ENCODE measurements around the gene MAFG.

The MAFG gene

GRCh38 chr17:81890447-81891302 is 36.9 kb downstream of the MAFG start:
- ATAC-seq: no peak

GRCh38 chr17:81889602-81890001 is 37.9 kb downstream of the MAFG start:
- no peak for ATAC-seq
- TF ChIP-seq OSR1 (CRISPR knock-in tag; IDR thresholded peaks at IDR 0.05) (no peak), BACH2 (CRISPR knock-in tag; IDR thresholded peaks at IDR 0.05; ENCODE audit: borderline replicate concordance) (no peak), ISL1 (CRISPR knock-in tag; IDR thresholded peaks at IDR 0.05) (no peak), PPARA (CRISPR knock-in tag; IDR thresholded peaks at IDR 0.05; ENCODE audit: borderline replicate concordance) (no peak)
- TF ChIP-seq, protein P1, sequence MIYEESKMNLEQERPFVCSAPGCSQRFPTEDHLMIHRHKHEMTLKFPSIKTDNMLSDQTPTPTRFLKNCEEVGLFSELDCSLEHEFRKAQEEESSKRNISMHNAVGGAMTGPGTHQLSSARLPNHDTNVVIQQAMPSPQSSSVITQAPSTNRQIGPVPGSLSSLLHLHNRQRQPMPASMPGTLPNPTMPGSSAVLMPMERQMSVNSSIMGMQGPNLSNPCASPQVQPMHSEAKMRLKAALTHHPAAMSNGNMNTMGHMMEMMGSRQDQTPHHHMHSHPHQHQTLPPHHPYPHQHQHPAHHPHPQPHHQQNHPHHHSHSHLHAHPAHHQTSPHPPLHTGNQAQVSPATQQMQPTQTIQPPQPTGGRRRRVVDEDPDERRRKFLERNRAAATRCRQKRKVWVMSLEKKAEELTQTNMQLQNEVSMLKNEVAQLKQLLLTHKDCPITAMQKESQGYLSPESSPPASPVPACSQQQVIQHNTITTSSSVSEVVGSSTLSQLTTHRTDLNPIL (CRISPR knock-in tag; IDR thresholded peaks at IDR 0.05; ENCODE audit: low read depth): no peak

More at GRCh38 chr17:81890447-81891302, 36.9 kb downstream of the MAFG start:
- TF ChIP-seq TOX (CRISPR knock-in tag; IDR thresholded peaks at IDR 0.05; ENCODE audit: borderline replicate concordance) (no peak), ZNF8 (CRISPR knock-in tag; IDR thresholded peaks at IDR 0.05) (no peak), ZFP30 (CRISPR knock-in tag; IDR thresholded peaks at IDR 0.05) (no peak), ZFP3 (CRISPR knock-in tag; IDR thresholded peaks at IDR 0.05) (no peak), PATZ1 (CRISPR knock-in tag; IDR thresholded peaks at IDR 0.05; ENCODE audit: borderline replicate concordance) (no peak)

- ATAC-seq: no peak
- no peak for TF ChIP-seq TOX (CRISPR knock-in tag; IDR thresholded peaks at IDR 0.05; ENCODE audit: borderline replicate concordance)
- no peak for TF ChIP-seq PPARA (CRISPR knock-in tag; IDR thresholded peaks at IDR 0.05; ENCODE audit: borderline replicate concordance)
- no peak for TF ChIP-seq TSHZ2 (CRISPR knock-in tag; IDR thresholded peaks at IDR 0.05)
- no peak for TF ChIP-seq CSRNP3 (CRISPR knock-in tag; IDR thresholded peaks at IDR 0.05)
- no peak for TF ChIP-seq SNAI2 (CRISPR knock-in tag; IDR thresholded peaks at IDR 0.05)
- no peak for TF ChIP-seq ZNF8 (CRISPR knock-in tag; IDR thresholded peaks at IDR 0.05)
- TF ChIP-seq ISL1 (CRISPR knock-in tag; IDR thresholded peaks at IDR 0.05): no peak
- TF ChIP-seq RARB (CRISPR knock-in tag; IDR thresholded peaks at IDR 0.05): no peak
- no peak for TF ChIP-seq PATZ1 (CRISPR knock-in tag; IDR thresholded peaks at IDR 0.05; ENCODE audit: borderline replicate concordance)
Measured at GRCh38 chr17:81888988-81889595, 38.4 kb downstream of the MAFG start.
